ENCODE measurements around the gene ASPSCR1. TPM values are rescaled to one million over a fixed set of nuclear protein-coding genes. Genes with fewer than 3 reads are reported as not detected.

ASPSCR1 gene
- total RNA-seq, 1 donor from 2014 or later: 35.6 TPM

GRCh38 chr17:82049106-82049505, 71.7 kb downstream of the ASPSCR1 start:
- Mint-ChIP-seq H3K9me3 (no peaks in the 10 kb centered on the region), H3K4me1 (ENCODE audit: unreplicated experiment) (no peaks in the 10 kb centered on the region), H3K4me3 (peak overlapping the region; percentile 67), H3K27ac (no peak overlapping the region), H3K27me3 (no peaks in the 10 kb centered on the region), H3K36me3 (peaks cover 5% of the 10 kb centered on the region)
- no peak for DNase-seq (ENCODE audit: extremely low spot score, unreplicated experiment)
- TF ChIP-seq CTCF (conservative IDR thresholded peaks at IDR 0.05): no peak

GRCh38 chr17:82049521-82049971, 72.1 kb downstream of the ASPSCR1 start:
- Mint-ChIP-seq H3K9me3 (no peaks in the 10 kb centered on the region), H3K27ac (no peak overlapping the region), H3K4me3 (no peak overlapping the region), H3K4me1 (ENCODE audit: unreplicated experiment) (no peaks in the 10 kb centered on the region), H3K36me3 (peaks cover 5% of the 10 kb centered on the region), H3K27me3 (no peaks in the 10 kb centered on the region)
- no peak for DNase-seq (ENCODE audit: extremely low spot score, unreplicated experiment)
- no peak for TF ChIP-seq CTCF (conservative IDR thresholded peaks at IDR 0.05)

- H3K27me3 Mint-ChIP-seq: no peaks in the 10 kb centered on the region
- H3K9me3 Mint-ChIP-seq: no peaks in the 10 kb centered on the region
- DNase-seq (ENCODE audit: extremely low spot score, unreplicated experiment): no peak
- H3K36me3 Mint-ChIP-seq: peaks cover 5% of the 10 kb centered on the region
- peak overlapping the region; percentile 90 for H3K4me3 Mint-ChIP-seq
- no peak for TF ChIP-seq CTCF (conservative IDR thresholded peaks at IDR 0.05)
- no peaks in the 10 kb centered on the region for H3K4me1 Mint-ChIP-seq (ENCODE audit: unreplicated experiment)
- peak overlapping the region; percentile 77 for H3K27ac Mint-ChIP-seq
These were observed 72.8 kb downstream of the ASPSCR1 start for GRCh38 chr17:82050152-82050760.

- Mint-ChIP-seq H3K27me3 (no peaks in the 10 kb centered on the region), H3K36me3 (peaks cover 5% of the 10 kb centered on the region), H3K27ac (peak overlapping the region; percentile 77), H3K4me3 (peak overlapping the region; percentile 90), H3K9me3 (no peaks in the 10 kb centered on the region), H3K4me1 (ENCODE audit: unreplicated experiment) (no peaks in the 10 kb centered on the region)
- no peak for DNase-seq (ENCODE audit: extremely low spot score, unreplicated experiment)
- no peak for TF ChIP-seq CTCF (conservative IDR thresholded peaks at IDR 0.05)
These were observed 73.6 kb downstream of the ASPSCR1 start for GRCh38 chr17:82050761-82051641.

- peaks cover 5% of the 10 kb centered on the region for H3K36me3 Mint-ChIP-seq
- peak within 1 kb of the TSS; percentile 77 for H3K27ac Mint-ChIP-seq
- no peak for DNase-seq (ENCODE audit: extremely low spot score, unreplicated experiment)
- H3K4me1 Mint-ChIP-seq (ENCODE audit: unreplicated experiment): no peaks in the 10 kb centered on the region
- H3K27me3 Mint-ChIP-seq: no peaks in the 10 kb centered on the region
- H3K4me3 Mint-ChIP-seq: peak within 1 kb of the TSS; percentile 90
- no peaks in the 10 kb centered on the region for H3K9me3 Mint-ChIP-seq
- TF ChIP-seq CTCF (conservative IDR thresholded peaks at IDR 0.05): no peak
These were observed 74.6 kb downstream of the ASPSCR1 start, which contains the start of the genes GPS1 and RFNG for GRCh38 chr17:82051776-82052637. TSS of gene GPS1 (plus strand) at chr17:82051898. CDS start at chr17:82051932, 34 bp downstream. TSS of gene RFNG (minus strand) at chr17:82051811. CDS start at chr17:82051766, 45 bp downstream.

All from type B pancreatic cell (in vitro differentiated cells).